H9 (cell line): ENCODE measurements around the gene TRPM5. TPM values are rescaled to one million over a fixed set of nuclear protein-coding genes. Genes with fewer than 3 reads are reported as not detected.

Experiments
- DNase-seq: peaks from one replicate; pipeline ENCODE4 v3.0.0-alpha.2; 2017
- H2AFZ ChIP-seq: one replicate; pipeline ENCODE4 v1.6.1; 2013; ENCODE audit warnings: mild to moderate bottlenecking, low read length, control low read depth, moderate library complexity
- H2AK5ac ChIP-seq: 2 replicates; pipeline ENCODE4 v1.6.1; 2013; ENCODE audit warnings: low read length, control low read depth, mixed read lengths; ENCODE audit not compliant: insufficient read length
- H2BK120ac ChIP-seq: one replicate; pipeline ENCODE4 v1.6.1; 2013; ENCODE audit warnings: low read depth, mild to moderate bottlenecking, low read length, control low read depth, inconsistent platforms; ENCODE audit not compliant: poor library complexity, severe bottlenecking
- H2BK12ac ChIP-seq: 2 replicates; pipeline ENCODE4 v1.6.1; 2013; ENCODE audit warnings: low read length, control low read depth, mixed read lengths, low read depth; ENCODE audit not compliant: insufficient read length
- H2BK15ac ChIP-seq: 2 replicates; pipeline ENCODE4 v1.6.1; 2013; ENCODE audit warnings: low read depth, low read length, control low read depth
- H2BK20ac ChIP-seq: one replicate; pipeline ENCODE4 v1.6.1; 2013; ENCODE audit warnings: low read depth, mild to moderate bottlenecking, low read length, control low read depth, inconsistent platforms; ENCODE audit not compliant: poor library complexity, severe bottlenecking
- H2BK5ac ChIP-seq: 2 replicates; pipeline ENCODE4 v1.6.1; 2013; ENCODE audit warnings: low read length, control low read depth, mixed read lengths; ENCODE audit not compliant: insufficient read length
- H3K14ac ChIP-seq: 2 replicates; pipeline ENCODE4 v1.6.1; 2013; ENCODE audit warnings: low read length, control low read depth; ENCODE audit not compliant: insufficient read depth
- H3K18ac ChIP-seq: 2 replicates; pipeline ENCODE4 v1.6.1; 2013; ENCODE audit warnings: low read depth, mild to moderate bottlenecking, mixed read lengths, low read length, control low read depth; ENCODE audit not compliant: insufficient read length
- H3K23ac ChIP-seq: 2 replicates; pipeline ENCODE4 v1.6.1; 2013; ENCODE audit warnings: low read length, control low read depth, mixed read lengths, low read depth; ENCODE audit not compliant: insufficient read length
- H3K23me2 ChIP-seq: 2 replicates; pipeline ENCODE4 v1.6.1; 2013; ENCODE audit warnings: low read depth, mild to moderate bottlenecking, mixed read lengths, low read length, control low read depth; ENCODE audit not compliant: insufficient read length, poor library complexity, severe bottlenecking
- H3K27ac ChIP-seq: 2 replicates; pipeline ENCODE4 v1.5.1; 2013; ENCODE audit warnings: low read length, control low read depth, mixed read lengths, low read depth; ENCODE audit not compliant: insufficient read length
- H3K27me3 ChIP-seq: 2 replicates; pipeline ENCODE4 v1.6.1; 2013; ENCODE audit warnings: low read length, control low read depth, inconsistent platforms; ENCODE audit not compliant: insufficient read depth
- H3K4ac ChIP-seq: 2 replicates; pipeline ENCODE4 v1.6.1; 2013; ENCODE audit warnings: low read depth, mild to moderate bottlenecking, control low read depth, inconsistent platforms, low read length, moderate library complexity
- H3K4me1 ChIP-seq: 2 replicates; pipeline ENCODE4 v1.6.1; 2013; ENCODE audit warnings: low read length, control low read depth, inconsistent platforms; ENCODE audit not compliant: insufficient read depth
- H3K4me2 ChIP-seq: 2 replicates; pipeline ENCODE4 v1.6.1; 2013; ENCODE audit warnings: low read length, control low read depth, mixed read lengths; ENCODE audit not compliant: insufficient read length, insufficient read depth
- H3K56ac ChIP-seq: 2 replicates; pipeline ENCODE4 v1.6.1; 2013; ENCODE audit warnings: low read depth, mild to moderate bottlenecking, mixed read lengths, low read length, control low read depth; ENCODE audit not compliant: insufficient read length
- H3K79me1 ChIP-seq: 2 replicates; pipeline ENCODE4 v1.6.1; 2013; ENCODE audit warnings: low read depth, mild to moderate bottlenecking, moderate library complexity, low read length, control low read depth, inconsistent platforms; ENCODE audit not compliant: insufficient read depth, poor library complexity, severe bottlenecking
- H3K79me2 ChIP-seq: 2 replicates; pipeline ENCODE4 v1.6.1; 2013; ENCODE audit warnings: low read length, control low read depth, inconsistent platforms; ENCODE audit not compliant: insufficient read depth
- H3K9ac ChIP-seq: 2 replicates; pipeline ENCODE4 v1.6.1; 2013; ENCODE audit warnings: low read length, control low read depth, mixed read lengths; ENCODE audit not compliant: insufficient read length; ENCODE audit errors: extremely low read depth
- H3K9me3 ChIP-seq: one replicate; pipeline ENCODE4 v1.6.1; 2013; ENCODE audit warnings: low read depth, low read length, inconsistent platforms; ENCODE audit not compliant: control insufficient read depth
- H3T11ph ChIP-seq: one replicate; pipeline ENCODE4 v1.6.1; 2013; ENCODE audit warnings: mild to moderate bottlenecking, low read length, control low read depth, inconsistent platforms
- H4K20me1 ChIP-seq: one replicate; pipeline ENCODE4 v1.6.1; 2013; ENCODE audit not compliant: control insufficient read depth, insufficient read length, insufficient read depth
- H4K5ac ChIP-seq: 2 replicates; pipeline ENCODE4 v1.6.1; 2013; ENCODE audit warnings: low read depth, mild to moderate bottlenecking, mixed read lengths, low read length, control low read depth; ENCODE audit not compliant: insufficient read length
- H4K8ac ChIP-seq: replicated peaks from 2 replicates; pipeline ENCODE4 v1.6.1; 2013; ENCODE audit warnings: low read length, control low read depth, mixed read lengths, low read depth; ENCODE audit not compliant: insufficient read length
- H4K91ac ChIP-seq: 2 replicates; pipeline ENCODE4 v1.6.1; 2013; ENCODE audit warnings: low read depth, mild to moderate bottlenecking, moderate library complexity, mixed read lengths, low read length, control low read depth; ENCODE audit not compliant: insufficient read length
- H3K27ac Mint-ChIP-seq, 3 experiments: 2 replicates in 2 of 3; 3 replicates in 1 of 3; pipeline ENCODE4 v1.8.0; 2020 to 2021; ENCODE audit warnings: mixed read lengths in 3 of 3, mild to moderate bottlenecking in 1 of 3, moderate library complexity in 1 of 3
- H3K27me3 Mint-ChIP-seq: 2 replicates; pipeline ENCODE4 v1.8.0; 2021; ENCODE audit warnings: low read depth, mild to moderate bottlenecking, moderate library complexity, mixed read lengths
- H3K36me3 Mint-ChIP-seq, 3 experiments: 2 replicates in 2 of 3; 3 replicates in 1 of 3; pipeline ENCODE4 v1.8.0; 2020 to 2021; ENCODE audit warnings: low read depth in 3 of 3, mixed read lengths in 3 of 3; ENCODE audit not compliant: insufficient read depth in 1 of 3
- H3K4me1 Mint-ChIP-seq, 2 experiments: 2 replicates each; pipeline ENCODE4 v1.8.0; 2020; ENCODE audit warnings: mixed read lengths in 2 of 2
- H3K4me3 Mint-ChIP-seq, 2 experiments: 2 replicates in 1 of 2; 3 replicates in 1 of 2; pipeline ENCODE4 v1.8.0; 2020 to 2021; ENCODE audit warnings: mild to moderate bottlenecking in 2 of 2, mixed read lengths in 2 of 2, moderate library complexity in 1 of 2
- H3K9me3 Mint-ChIP-seq, 2 experiments: 2 replicates in 1 of 2; 3 replicates in 1 of 2; pipeline ENCODE4 v1.8.0; 2020; ENCODE audit warnings: mild to moderate bottlenecking in 2 of 2, mixed read lengths in 2 of 2, moderate library complexity in 1 of 2
- CTCF ChIP-seq: fragments of 200-600 bp; sonication (generic); conservative IDR thresholded peaks from 3 replicates; pipeline ENCODE4 v1.8.0; 2021; ENCODE audit warnings: antibody characterized with exemption, mild to moderate bottlenecking
- WGBS: extraction: QIAGEN DNeasy Blood & Tissue Kit; methylation state at CpG from one replicate; pipeline ENCODE4 v1.1.7; 2013; ENCODE audit warnings: missing lambda C conversion rate, low lambda C conversion rate, mixed read lengths; ENCODE audit not compliant: insufficient read length; ENCODE audit errors: extremely low coverage; 5-methylcytosine and 5-hydroxymethylcytosine counted together
- total RNA-seq: library from RNA; stranded (reverse); gene quantifications from 2 replicates; pipeline ENCODE4 v1.2.1, GENCODE V29; 2021

The TRPM5 gene
- total RNA-seq, 1 experiment from 2014 or later, result 0.09 TPM

GRCh38 chr11:2448661-2449547, 4.6 kb upstream of the TRPM5 start:
- no peak for TF ChIP-seq CTCF
- Mint-ChIP-seq H3K27ac (no peak overlapping the region), H3K36me3 (no peaks in the 10 kb centered on the region; a peak in 1 of 7 replicates), H3K4me1 (peaks cover 0 to 3% of the 10 kb centered on the region in 2 experiments; a peak in 2 of 4 replicates), H3K4me3 (no peak overlapping the region), H3K27me3 (peaks cover 88% of the 10 kb centered on the region), H3K9me3 (no peaks in the 10 kb centered on the region)
- H3K79me2 ChIP-seq, result no peaks in the 10 kb centered on the region
- no peak overlapping the region for H3K56ac ChIP-seq
- no peaks in the 10 kb centered on the region for H3K79me1 ChIP-seq
- H2AK5ac ChIP-seq, result no peak overlapping the region
- H3K27me3 ChIP-seq, result peaks cover 24% of the 10 kb centered on the region; the same call in 1 of the 2 replicates
- no peak overlapping the region for H4K5ac ChIP-seq
- H3K23me2 ChIP-seq, result peaks cover 7% of the 10 kb centered on the region
- H3K9me3 ChIP-seq, result no peaks in the 10 kb centered on the region
- no peak overlapping the region for H3K18ac ChIP-seq
- no peak overlapping the region for H3K4me2 ChIP-seq
- H2BK20ac ChIP-seq, result no peak overlapping the region
- no peak for DNase-seq
- no peak overlapping the region for H3K4ac ChIP-seq
- no peak overlapping the region for H4K91ac ChIP-seq
- no peak overlapping the region for H2AFZ ChIP-seq
- no peaks in the 10 kb centered on the region for H4K20me1 ChIP-seq
- no CpG with 5 or more reads among the region's 21 CpGs for WGBS
- H3T11ph ChIP-seq, result no peak overlapping the region
- no peak overlapping the region for H4K8ac ChIP-seq
- no peak overlapping the region for H3K9ac ChIP-seq
- no peak overlapping the region for H2BK15ac ChIP-seq
- H2BK12ac ChIP-seq, result no peak overlapping the region
- no peak overlapping the region for H2BK5ac ChIP-seq
- H3K27ac ChIP-seq, result no peak overlapping the region
- H2BK120ac ChIP-seq, result no peak overlapping the region
- no peak overlapping the region for H3K23ac ChIP-seq
- no peak overlapping the region for H3K14ac ChIP-seq
- no peaks in the 10 kb centered on the region for H3K4me1 ChIP-seq
